GM06990 (cell line): Measurements from ENCODE around the gene SBF2.
"Not testable (repeated sequence)": the region's sequence is repeated elsewhere in the genome, so short reads cannot be mapped to it uniquely, and the experiment has no call there.

Source experiments
- DNase-seq: peaks from one replicate; pipeline ENCODE4 v3.0.0-alpha.2; 2011; ENCODE audit not compliant: insufficient read length; ENCODE audit errors: extremely low read depth
- H3K27me3 ChIP-seq: replicated peaks from 2 replicates; pipeline ENCODE4 v1.6.0; 2011; ENCODE audit warnings: low read length; ENCODE audit not compliant: control insufficient read depth, insufficient read depth
- H3K36me3 ChIP-seq: 2 replicates; pipeline ENCODE4 v1.5.1; 2011; ENCODE audit warnings: low read length; ENCODE audit not compliant: control insufficient read depth, insufficient read depth
- H3K4me3 ChIP-seq: replicated peaks from 2 replicates; pipeline ENCODE4 v1.5.1; 2011; ENCODE audit warnings: low read depth, mild to moderate bottlenecking, control low read depth, low read length
- CTCF ChIP-seq: IDR thresholded peaks from 2 replicates; pipeline ENCODE4 v1.5.1; 2011; ENCODE audit warnings: low read length, control low read depth, mild to moderate bottlenecking, inconsistent platforms; ENCODE audit not compliant: insufficient read depth, poor library complexity, severe bottlenecking

Gene SBF2

GRCh38 chr11:10232756-10233155, 61.3 kb downstream of the SBF2 start:
- no peak for DNase-seq
- H3K4me3 ChIP-seq = no peak overlapping the region
- TF ChIP-seq CTCF = no peak
- no peaks in the 10 kb centered on the region for H3K27me3 ChIP-seq
- no peaks in the 10 kb centered on the region for H3K36me3 ChIP-seq

GRCh38 chr11:10231803-10232202, 62.2 kb downstream of the SBF2 start:
- DNase-seq, H3K27me3 ChIP-seq, H3K4me3 ChIP-seq, H3K36me3 ChIP-seq: not testable (repeated sequence)

- H3K27me3 ChIP-seq = no peaks in the 10 kb centered on the region; the same call in 1 of the 2 replicates
- no peaks in the 10 kb centered on the region for H3K36me3 ChIP-seq
- no peak for TF ChIP-seq CTCF
- DNase-seq = no peak
- no peak overlapping the region for H3K4me3 ChIP-seq
These were observed 68.5 kb downstream of the SBF2 start for GRCh38 chr11:10225553-10225952.

- H3K27me3 ChIP-seq = no peaks in the 10 kb centered on the region; the same call in 1 of the 2 replicates
- DNase-seq = no peak
These were observed 71.6 kb downstream of the SBF2 start for GRCh38 chr11:10222399-10222798.

GRCh38 chr11:10221342-10221741, 72.7 kb downstream of the SBF2 start:
- H3K4me3 ChIP-seq = no peak overlapping the region
- no peak for DNase-seq
- TF ChIP-seq CTCF = no peak
- no peaks in the 10 kb centered on the region for H3K36me3 ChIP-seq
- no peaks in the 10 kb centered on the region; the same call in 1 of the 2 replicates for H3K27me3 ChIP-seq

More at GRCh38 chr11:10222399-10222798, 71.6 kb downstream of the SBF2 start:
- Histone ChIP-seq H3K36me3 (no peaks in the 10 kb centered on the region), H3K4me3 (no peak overlapping the region)
- TF ChIP-seq CTCF = no peak

GRCh38 chr11:10211470-10211869, 82.5 kb downstream of the SBF2 start:
- no peak for TF ChIP-seq CTCF

More at GRCh38 chr11:10211470-10211869, 82.5 kb downstream of the SBF2 start:
- H3K36me3 ChIP-seq = no peaks in the 10 kb centered on the region
- no peaks in the 10 kb centered on the region; the same call in 1 of the 2 replicates for H3K27me3 ChIP-seq
- H3K4me3 ChIP-seq = no peak overlapping the region
- no peak for DNase-seq
